ENCODE data around the gene NARF. TPM values are rescaled to one million over a fixed set of nuclear protein-coding genes. Genes with fewer than 3 reads are reported as not detected.

Gene NARF
- total RNA-seq, 4 donors from 2014 or later: 44.1 to 133 (median 61.1) TPM

- in situ Hi-C loops (cut with MboI; ENCODE audit: low pct_ligation_motif_present in 1 of 4, low pct_unique_long_range_greater_than_20kb in 1 of 4, low sequenced_read_pairs in 3 of 4): no loop called here
Measured at GRCh38 chr17:82434216-82434565, 24.4 kb upstream of the NARF start.

GRCh38 chr17:82435103-82435502, 23.4 kb upstream of the NARF start:
- WGBS, 2 donors (ENCODE audit: low coverage in 1 of 2): 94% methylated on average over 12 of the region's 12 CpGs; no CpG with 5 or more reads in 1 of the 2 donors

More at GRCh38 chr17:82434216-82434565, 24.4 kb upstream of the NARF start:
- H3K9me3 ChIP-seq: no peaks in the 10 kb centered on the region
- intact Hi-C loops (cut with DNase I; ENCODE audit: low total_unique reads): no loop called here
- H3K4me3 ChIP-seq: no peak overlapping the region
- H3K27ac ChIP-seq: no peak overlapping the region
- no peaks in the 10 kb centered on the region for H3K4me1 ChIP-seq
- 36% methylated on average over 3 of the region's 3 CpGs; no CpG with 5 or more reads in 1 of the 2 donors for WGBS, 2 donors (ENCODE audit: low coverage in 1 of 2)
- H3K27me3 ChIP-seq: no peaks in the 10 kb centered on the region
- no peaks in the 10 kb centered on the region for H3K36me3 ChIP-seq
- peak; percentile 52 for DNase-seq
- TF ChIP-seq EP300 (IDR thresholded peaks at IDR 0.05; ENCODE audit: low read depth) (no peak), CTCF (IDR thresholded peaks at IDR 0.05) (no peak), POLR2A (IDR thresholded peaks at IDR 0.05) (no peak), POLR2AphosphoS5 (IDR thresholded peaks at IDR 0.05) (no peak)

GRCh38 chr17:82435601-82436583, 22.6 kb upstream of the NARF start:
- Histone ChIP-seq H3K4me3 (no peak overlapping the region), H3K36me3 (no peaks in the 10 kb centered on the region), H3K27ac (no peak overlapping the region), H3K4me1 (peaks cover 0 to 3% (median 1%) of the 10 kb centered on the region in 4 donors), H3K9me3 (no peaks in the 10 kb centered on the region), H3K27me3 (no peaks in the 10 kb centered on the region)
- 91% methylated on average over 32 of the region's 43 CpGs; no CpG with 5 or more reads in 1 of the 2 donors for WGBS, 2 donors (ENCODE audit: low coverage in 1 of 2)
- no peak for TF ChIP-seq CTCF (IDR thresholded peaks at IDR 0.05)
- no peak for TF ChIP-seq POLR2A (IDR thresholded peaks at IDR 0.05)
- TF ChIP-seq EP300 (IDR thresholded peaks at IDR 0.05; ENCODE audit: low read depth): no peak
- no peak for TF ChIP-seq POLR2AphosphoS5 (IDR thresholded peaks at IDR 0.05)
- in situ Hi-C loops (cut with MboI; ENCODE audit: low pct_ligation_motif_present in 1 of 4, low pct_unique_long_range_greater_than_20kb in 1 of 4, low sequenced_read_pairs in 3 of 4) (no loop called here), intact Hi-C loops (cut with DNase I; ENCODE audit: low total_unique reads) (no loop called here)
- DNase-seq: no peak

More at GRCh38 chr17:82435103-82435502, 23.4 kb upstream of the NARF start:
- Histone ChIP-seq H3K36me3 (no peaks in the 10 kb centered on the region), H3K9me3 (no peaks in the 10 kb centered on the region), H3K4me1 (no peaks in the 10 kb centered on the region), H3K4me3 (no peak overlapping the region), H3K27me3 (no peaks in the 10 kb centered on the region), H3K27ac (no peak overlapping the region)
- TF ChIP-seq CTCF (IDR thresholded peaks at IDR 0.05) (no peak), EP300 (IDR thresholded peaks at IDR 0.05; ENCODE audit: low read depth) (no peak), POLR2A (IDR thresholded peaks at IDR 0.05) (no peak), POLR2AphosphoS5 (IDR thresholded peaks at IDR 0.05) (no peak)
- intact Hi-C loops (cut with DNase I; ENCODE audit: low total_unique reads) (no loop called here), in situ Hi-C loops (cut with MboI; ENCODE audit: low pct_ligation_motif_present in 1 of 4, low pct_unique_long_range_greater_than_20kb in 1 of 4, low sequenced_read_pairs in 3 of 4) (no loop called here)
- DNase-seq: no peak

- DNase-seq: no peak
- H3K4me3 ChIP-seq: no peak overlapping the region
Measured at GRCh38 chr17:82436601-82437324, 21.8 kb upstream of the NARF start.

More at GRCh38 chr17:82436601-82437324, 21.8 kb upstream of the NARF start:
- H3K27ac ChIP-seq: no peak overlapping the region
- WGBS, 2 donors (ENCODE audit: low coverage in 1 of 2): 92% methylated on average over 36 of the region's 36 CpGs; no CpG with 5 or more reads in 1 of the 2 donors
- H3K4me1 ChIP-seq: peaks cover 0 to 3% (median 1%) of the 10 kb centered on the region in 4 donors
- intact Hi-C loops (cut with DNase I; ENCODE audit: low total_unique reads) (no loop called here), in situ Hi-C loops (cut with MboI; ENCODE audit: low pct_ligation_motif_present in 1 of 4, low pct_unique_long_range_greater_than_20kb in 1 of 4, low sequenced_read_pairs in 3 of 4) (no loop called here)
- no peaks in the 10 kb centered on the region for H3K36me3 ChIP-seq
- no peak for TF ChIP-seq POLR2AphosphoS5 (IDR thresholded peaks at IDR 0.05)
- no peak for TF ChIP-seq EP300 (IDR thresholded peaks at IDR 0.05; ENCODE audit: low read depth)
- TF ChIP-seq CTCF (IDR thresholded peaks at IDR 0.05): no peak
- TF ChIP-seq POLR2A (IDR thresholded peaks at IDR 0.05): no peak
- H3K27me3 ChIP-seq: no peaks in the 10 kb centered on the region
- H3K9me3 ChIP-seq: no peaks in the 10 kb centered on the region

All from transverse colon (tissue), 4 donors.